ENCODE results near the gene ZMYND15. TPM values are rescaled to one million over a fixed set of nuclear protein-coding genes. Genes with fewer than 3 reads are reported as not detected.

The ZMYND15 gene
- polyA plus RNA-seq, 1 donor (not counting 4 experiments of a cell fraction or from before 2014, with no cell fraction given), result 0.25 TPM

GRCh38 chr17:4720787-4721186, 18.8 kb upstream of the ZMYND15 start:
- no peaks in the 10 kb centered on the region for H4K20me1 ChIP-seq (ENCODE audit: control insufficient read depth, extremely low read depth, insufficient read depth, low read length)
- TF ChIP-seq CTCF (optimal IDR thresholded peaks at IDR 0.05 in 1 of 3, IDR thresholded peaks at IDR 0.05 in 1 of 3, conservative IDR thresholded peaks at IDR 0.05 in 1 of 3; ENCODE audit: extremely low read depth in 1 of 3, insufficient read depth in 2 of 3, low read length in 3 of 3) (no peak), EZH2 (IDR thresholded peaks at IDR 0.05; ENCODE audit: low read length) (no peak)
- no peaks in the 10 kb centered on the region for H3K4me1 ChIP-seq (ENCODE audit: control insufficient read depth, extremely low read depth, insufficient read depth, low read length)
- no peak overlapping the region for H3K4me3 ChIP-seq (ENCODE audit: control insufficient read depth in 2 of 3, extremely low read depth in 1 of 3, insufficient read depth in 2 of 3, low read depth in 1 of 3, low read length in 3 of 3)
- H3K9me1 ChIP-seq (ENCODE audit: control insufficient read depth, extremely low read depth, insufficient read depth, low read length), result no peaks in the 10 kb centered on the region
- H3K9ac ChIP-seq (ENCODE audit: control insufficient read depth, extremely low read depth, insufficient read depth, low read length), result no peak overlapping the region
- H3K27ac ChIP-seq (ENCODE audit: control insufficient read depth, insufficient read depth, low read length), result no peak overlapping the region
- no peaks in the 10 kb centered on the region for H3K36me3 ChIP-seq (ENCODE audit: control insufficient read depth in 2 of 2, extremely low read depth in 1 of 2, insufficient read depth in 2 of 2, low read length in 2 of 2)
- dilution Hi-C loops (cut with MboI; ENCODE audit: extremely low pct_ligation_motif_present, low sequenced_read_pairs), result no loop called here
- no peak for FAIRE-seq
- no peaks in the 10 kb centered on the region for H3K79me2 ChIP-seq (ENCODE audit: control insufficient read depth, insufficient read depth, low read length)
- H3K27me3 ChIP-seq (ENCODE audit: control insufficient read depth, extremely low read depth, insufficient read depth, low read length), result no peaks in the 10 kb centered on the region
- H3K4me2 ChIP-seq (ENCODE audit: control insufficient read depth, extremely low read depth, insufficient read depth, low read depth, low read length), result no peak overlapping the region
- H2AFZ ChIP-seq (ENCODE audit: control insufficient read depth, low read length), result no peak overlapping the region
- DNase-seq (ENCODE audit: low read depth, low spot score), result no peak
- no peaks in the 10 kb centered on the region for H3K9me3 ChIP-seq (ENCODE audit: control insufficient read depth, low read depth, low read length)

GRCh38 chr17:4721203-4722135, 18.2 kb upstream of the ZMYND15 start:
- H3K4me3 ChIP-seq (ENCODE audit: control insufficient read depth in 2 of 3, extremely low read depth in 1 of 3, insufficient read depth in 2 of 3, low read depth in 1 of 3, low read length in 3 of 3), result no peak overlapping the region
- no peaks in the 10 kb centered on the region for H3K9me3 ChIP-seq (ENCODE audit: control insufficient read depth, low read depth, low read length)
- TF ChIP-seq EZH2 (IDR thresholded peaks at IDR 0.05; ENCODE audit: low read length) (no peak), CTCF (optimal IDR thresholded peaks at IDR 0.05 in 1 of 3, IDR thresholded peaks at IDR 0.05 in 1 of 3, conservative IDR thresholded peaks at IDR 0.05 in 1 of 3; ENCODE audit: extremely low read depth in 1 of 3, insufficient read depth in 2 of 3, low read length in 3 of 3) (no peak)
- H3K36me3 ChIP-seq (ENCODE audit: control insufficient read depth in 2 of 2, extremely low read depth in 1 of 2, insufficient read depth in 2 of 2, low read length in 2 of 2), result no peaks in the 10 kb centered on the region
- FAIRE-seq, result no peak
- no peak for DNase-seq (ENCODE audit: low read depth, low spot score)
- H3K79me2 ChIP-seq (ENCODE audit: control insufficient read depth, insufficient read depth, low read length), result no peaks in the 10 kb centered on the region
- H3K4me1 ChIP-seq (ENCODE audit: control insufficient read depth, extremely low read depth, insufficient read depth, low read length), result no peaks in the 10 kb centered on the region
- dilution Hi-C loops (cut with MboI; ENCODE audit: extremely low pct_ligation_motif_present, low sequenced_read_pairs), result no loop called here
- H3K4me2 ChIP-seq (ENCODE audit: control insufficient read depth, extremely low read depth, insufficient read depth, low read depth, low read length), result no peak overlapping the region
- no peaks in the 10 kb centered on the region for H3K27me3 ChIP-seq (ENCODE audit: control insufficient read depth, extremely low read depth, insufficient read depth, low read length)
- no peak overlapping the region for H3K27ac ChIP-seq (ENCODE audit: control insufficient read depth, insufficient read depth, low read length)
- no peaks in the 10 kb centered on the region for H4K20me1 ChIP-seq (ENCODE audit: control insufficient read depth, extremely low read depth, insufficient read depth, low read length)
- H3K9ac ChIP-seq (ENCODE audit: control insufficient read depth, extremely low read depth, insufficient read depth, low read length), result no peak overlapping the region
- H3K9me1 ChIP-seq (ENCODE audit: control insufficient read depth, extremely low read depth, insufficient read depth, low read length), result no peaks in the 10 kb centered on the region
- no peak overlapping the region for H2AFZ ChIP-seq (ENCODE audit: control insufficient read depth, low read length)

All from keratinocyte (primary cell).